NCI-H2029 (cell line): ENCODE results near the gene MAP3K2.

Experiments used
- DNase-seq: peaks from one replicate; lab custom pipeline; 2025; lab: John Stamatoyannopoulos, UW

The MAP3K2 gene

DNA sequence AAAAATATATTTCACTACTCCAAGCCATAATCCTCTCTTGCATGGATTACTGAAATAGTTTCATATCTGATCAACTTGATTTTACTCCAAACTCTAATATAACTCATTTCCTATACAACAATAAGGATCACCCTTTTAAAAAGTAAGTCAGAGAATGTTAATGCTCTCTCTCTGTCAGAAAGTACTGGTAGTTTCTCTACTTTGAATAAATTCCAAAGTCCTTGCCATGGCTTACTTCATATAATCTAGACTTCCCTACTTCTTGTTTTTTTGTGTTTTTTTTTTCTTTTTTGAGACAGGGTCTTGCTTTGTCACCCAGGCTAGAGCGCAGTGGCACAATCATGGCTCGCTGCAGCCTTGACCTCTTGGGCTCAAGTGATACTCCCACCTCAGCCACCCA is 36.2 kb downstream of the MAP3K2 start:
- no peak for DNase-seq

DNA sequence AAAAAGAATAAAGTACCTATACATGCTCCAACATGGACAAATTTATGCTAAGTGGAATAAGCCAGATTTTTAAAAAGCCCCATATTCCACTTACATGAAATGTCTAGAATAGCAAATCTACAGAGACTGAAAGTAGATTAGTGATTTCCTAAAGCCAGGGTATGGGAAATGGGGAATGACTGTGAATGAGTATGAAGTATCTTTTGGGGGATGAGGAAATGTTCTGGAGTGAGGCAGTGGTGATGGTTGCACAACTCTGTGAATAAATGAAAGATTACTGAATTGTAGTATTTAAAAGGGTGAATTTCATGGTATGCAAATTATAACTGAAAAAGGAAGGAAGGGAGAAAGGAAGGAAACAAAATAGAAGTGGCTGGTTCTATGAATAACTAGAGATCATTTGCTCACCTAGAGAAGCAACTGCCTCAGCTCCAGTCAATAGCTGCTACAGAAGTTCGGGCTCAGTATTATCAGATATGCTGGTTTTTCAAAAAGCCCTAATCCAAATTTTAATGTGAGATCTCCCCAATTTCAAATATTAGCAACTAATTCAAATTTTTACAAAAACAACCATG is 39.3 kb downstream of the MAP3K2 start:
- no peak for DNase-seq

DNA sequence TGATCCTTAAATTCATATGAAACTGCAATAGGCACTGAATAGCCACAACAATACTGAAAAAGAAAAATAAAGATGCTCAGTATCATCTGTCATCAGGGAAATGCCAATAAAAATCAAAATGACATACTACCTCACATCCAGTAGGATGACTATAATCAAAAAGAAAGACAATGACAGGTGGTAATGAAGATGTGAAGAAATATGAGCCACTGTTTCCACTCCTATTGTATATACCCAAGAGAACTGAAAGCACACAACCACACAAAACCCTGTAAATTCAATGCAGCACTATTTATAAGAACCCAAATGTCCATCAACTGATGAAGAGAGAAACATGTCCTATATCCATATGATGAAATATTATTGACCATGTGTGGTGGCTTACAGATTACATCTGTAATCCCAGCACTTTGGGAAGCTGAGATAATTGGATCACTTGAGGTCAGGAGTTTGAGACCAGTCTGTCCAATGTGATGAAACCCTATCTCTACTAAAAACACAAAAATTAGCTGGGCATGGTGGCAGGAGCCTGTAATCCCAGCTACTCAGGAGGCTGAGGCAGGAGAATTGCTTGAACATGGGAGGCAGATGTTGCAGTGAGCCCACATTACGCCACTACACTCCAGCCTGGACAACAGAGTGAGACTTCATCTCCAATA is 39.9 kb downstream of the MAP3K2 start:
- no peak for DNase-seq

DNA sequence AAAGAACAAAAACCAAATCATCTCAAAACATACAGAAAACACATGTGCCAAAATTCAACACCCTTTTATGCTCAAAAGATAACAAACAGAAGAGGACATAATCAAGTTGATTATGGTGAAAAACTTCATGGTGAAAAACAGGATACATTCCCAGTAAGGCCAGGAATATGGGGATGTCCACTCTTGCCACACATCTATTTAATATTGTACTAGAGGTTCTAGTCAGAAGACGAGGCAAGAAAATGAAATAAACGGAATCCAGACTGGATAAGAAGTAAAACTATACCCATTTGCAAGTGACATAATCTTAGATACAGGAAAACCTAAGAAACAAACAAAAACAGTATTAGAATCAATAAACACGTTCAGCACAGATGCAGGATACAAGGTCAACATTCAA is 40.8 kb downstream of the MAP3K2 start:
- DNase-seq = no peak

DNA sequence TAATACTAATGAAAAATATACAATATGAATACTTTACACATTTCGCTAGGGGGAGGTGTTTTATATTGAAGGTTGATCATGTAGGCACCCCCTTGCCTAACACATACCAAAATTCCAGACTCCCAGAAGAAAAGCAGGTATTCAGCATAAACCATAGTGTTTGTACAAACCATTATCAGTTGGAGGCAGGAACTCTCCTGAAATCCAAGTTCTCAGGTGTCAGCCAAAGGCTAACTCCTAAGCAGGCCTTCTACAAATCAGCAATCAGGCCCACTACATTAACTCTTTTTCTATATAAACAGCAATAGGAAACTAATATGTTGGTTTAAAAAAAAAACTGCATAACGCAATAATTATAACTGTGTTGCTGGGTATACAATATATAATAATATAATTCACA is 44.5 kb downstream of the MAP3K2 start:
- no peak for DNase-seq

DNA sequence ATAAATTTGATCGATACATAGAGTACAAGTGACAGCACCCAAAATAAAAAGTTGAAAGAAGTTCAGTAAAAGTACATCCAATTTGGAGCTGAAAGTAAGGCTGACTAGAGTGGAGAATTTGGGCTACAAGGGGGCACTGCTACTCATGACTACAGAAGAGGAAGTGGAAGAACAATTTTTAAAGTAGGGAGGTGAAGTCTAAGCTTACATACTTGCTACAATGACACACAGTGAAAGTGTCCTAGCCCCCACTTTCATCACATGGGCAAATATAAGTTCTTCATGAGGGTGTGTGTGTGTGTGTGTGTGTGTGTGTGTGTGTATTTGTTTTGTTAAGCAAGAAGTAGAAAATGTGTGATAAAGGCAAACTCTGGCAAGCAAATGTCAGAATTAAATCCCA is 45.7 kb downstream of the MAP3K2 start:
- no peak for DNase-seq

DNA sequence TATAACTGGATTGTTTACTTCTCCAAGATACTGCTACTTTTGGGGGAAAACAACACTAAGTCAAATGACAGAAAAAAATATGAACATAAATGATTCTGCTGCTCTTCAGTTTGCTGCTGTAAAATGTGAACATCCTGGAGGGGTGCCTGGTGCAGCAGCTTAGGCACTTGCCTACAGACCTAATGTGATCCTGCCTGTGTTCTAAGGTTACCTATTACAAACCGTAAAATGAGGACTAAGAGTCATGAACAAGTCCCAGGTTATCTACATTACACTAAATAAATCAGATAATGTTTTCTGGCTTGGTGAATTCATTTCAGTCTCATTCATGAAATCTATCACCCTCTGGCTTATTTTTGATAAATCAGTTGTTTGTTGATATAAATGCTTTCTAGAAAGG is 55.4 kb downstream of the MAP3K2 start:
- no peak for DNase-seq

DNA sequence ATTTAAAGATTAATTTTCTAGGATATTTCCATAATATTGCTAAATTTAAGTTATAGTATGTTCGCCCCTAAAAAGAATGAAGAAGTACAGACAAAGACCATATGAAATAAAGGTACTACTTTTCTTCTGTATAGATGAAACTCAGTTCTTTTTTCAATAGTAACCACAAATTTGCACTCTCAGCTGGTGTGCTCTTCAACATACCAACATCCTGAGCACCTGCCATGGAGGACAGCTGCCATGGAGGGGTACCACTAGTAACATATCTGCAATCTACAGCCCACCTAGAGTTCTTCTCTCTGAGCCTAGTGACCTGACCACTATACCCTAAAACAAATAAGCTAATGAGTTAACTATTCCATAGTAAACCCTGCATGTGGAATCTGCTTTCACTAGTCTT is 57.0 kb downstream of the MAP3K2 start:
- no peak for DNase-seq

DNA sequence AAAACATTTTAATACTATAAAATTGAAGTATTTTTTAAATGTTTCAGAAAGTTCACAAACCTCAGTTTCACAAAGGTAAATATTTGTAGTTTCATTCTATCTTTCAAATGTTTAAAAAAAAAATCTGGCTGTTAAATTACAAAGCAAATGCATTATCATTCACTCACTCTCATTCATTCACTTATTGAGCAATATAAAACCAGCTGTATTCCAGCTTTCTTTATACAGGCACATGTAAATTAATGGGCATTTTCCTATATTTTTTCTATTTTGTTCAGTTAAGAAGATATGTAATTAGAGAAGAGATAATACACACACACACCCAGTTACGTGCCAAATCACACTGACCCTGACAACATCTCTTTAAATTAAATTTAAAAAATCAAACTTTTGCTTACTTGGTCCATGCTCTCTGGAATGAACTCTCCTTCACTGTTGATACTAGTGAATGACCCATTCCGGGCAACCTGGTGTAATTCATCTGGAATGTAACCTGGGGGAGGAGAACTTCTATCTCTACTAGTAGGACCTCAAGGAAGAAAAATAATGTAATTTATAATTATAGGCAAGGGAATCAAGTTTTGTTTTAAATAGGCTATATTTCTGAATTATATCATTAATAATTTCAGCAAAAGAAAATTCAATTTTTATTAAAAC is 61.4 kb downstream of the MAP3K2 start:
- no peak for DNase-seq

DNA sequence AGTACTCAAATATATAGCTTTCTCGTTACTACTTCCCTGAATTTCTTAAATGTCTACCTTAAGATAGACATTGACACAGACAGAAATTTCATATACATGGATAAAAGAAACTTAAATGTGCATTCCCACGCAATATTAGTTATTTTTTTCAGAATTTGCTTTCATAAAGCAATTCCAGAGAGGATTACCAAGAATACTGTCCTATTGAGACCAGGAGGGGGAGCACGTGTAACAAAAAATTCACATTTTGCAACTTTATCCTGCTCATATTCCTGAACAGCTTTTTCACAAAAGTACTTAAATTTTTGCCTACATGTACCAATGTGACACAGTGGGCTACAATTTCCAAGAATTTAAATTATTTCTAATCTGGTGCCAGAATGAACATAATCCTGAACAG is 63.1 kb downstream of the MAP3K2 start:
- DNase-seq = no peak

DNA sequence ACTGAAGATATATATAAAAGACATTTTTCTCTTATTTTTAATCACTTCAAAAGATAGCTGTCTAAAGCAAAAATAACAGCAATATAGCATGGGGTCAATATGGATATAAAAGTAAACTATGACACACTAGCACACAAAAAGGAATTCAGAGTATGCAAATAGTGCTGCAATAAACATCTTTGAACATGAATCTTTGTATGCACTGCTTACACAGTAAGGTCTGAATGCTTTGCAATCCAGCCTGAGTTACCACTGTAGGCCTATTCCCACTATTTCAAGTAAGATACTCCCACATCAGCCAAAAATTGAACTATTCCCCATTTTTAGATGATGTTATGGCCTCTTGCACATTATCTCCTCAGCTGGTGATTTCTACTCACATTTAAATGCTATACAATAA is 66.5 kb downstream of the MAP3K2 start:
- no peak for DNase-seq

DNA sequence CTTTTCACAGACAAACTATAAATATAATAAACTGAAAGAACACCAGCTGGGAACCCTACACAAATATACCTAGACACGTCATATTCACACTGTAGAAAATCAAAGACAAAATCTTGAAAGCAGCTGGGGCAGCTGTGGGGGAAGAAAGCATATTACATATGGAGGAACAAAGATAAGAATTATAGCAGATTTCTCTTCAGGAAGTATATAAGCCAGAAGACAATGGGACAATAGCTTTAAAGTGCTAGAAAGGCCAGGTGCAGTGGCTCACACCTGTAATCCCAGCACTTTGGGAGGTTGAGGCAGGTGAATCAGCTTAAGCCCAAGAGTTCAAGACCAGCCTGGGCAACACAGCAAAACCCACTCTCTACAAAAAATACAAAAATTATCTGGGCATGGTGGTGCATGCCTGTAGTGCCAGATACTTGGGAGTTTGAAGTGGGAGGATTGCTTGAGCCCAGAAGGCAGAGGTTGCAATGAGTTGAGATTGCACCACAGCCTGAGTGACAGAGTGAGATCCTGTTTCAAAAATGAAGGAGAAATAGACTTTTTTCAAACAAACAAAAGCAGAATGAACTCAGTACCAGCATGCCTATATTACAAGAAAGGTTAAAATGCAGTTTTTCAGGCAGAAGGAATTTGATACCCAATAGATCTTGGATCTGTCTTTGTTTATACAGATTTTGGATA is 67.0 kb downstream of the MAP3K2 start:
- no peak for DNase-seq

DNA sequence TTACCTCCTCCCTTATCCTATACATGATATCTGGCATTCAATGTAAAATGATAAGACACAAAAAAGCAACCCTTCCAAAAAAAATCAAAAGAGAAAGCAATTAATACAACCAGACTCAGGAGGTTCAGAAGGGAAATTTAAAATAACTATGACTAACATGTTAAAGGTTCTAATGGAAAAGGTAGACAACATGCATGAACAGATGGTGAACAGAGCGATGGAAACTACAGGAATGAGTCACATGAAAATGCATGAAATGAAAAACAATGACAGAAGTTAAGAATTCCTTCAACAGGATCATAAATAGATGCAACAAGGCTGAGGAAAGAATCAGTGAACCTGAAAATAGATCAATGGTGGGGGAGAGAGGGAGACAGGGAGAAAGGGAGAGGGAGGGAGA is 67.7 kb downstream of the MAP3K2 start:
- DNase-seq = no peak

DNA sequence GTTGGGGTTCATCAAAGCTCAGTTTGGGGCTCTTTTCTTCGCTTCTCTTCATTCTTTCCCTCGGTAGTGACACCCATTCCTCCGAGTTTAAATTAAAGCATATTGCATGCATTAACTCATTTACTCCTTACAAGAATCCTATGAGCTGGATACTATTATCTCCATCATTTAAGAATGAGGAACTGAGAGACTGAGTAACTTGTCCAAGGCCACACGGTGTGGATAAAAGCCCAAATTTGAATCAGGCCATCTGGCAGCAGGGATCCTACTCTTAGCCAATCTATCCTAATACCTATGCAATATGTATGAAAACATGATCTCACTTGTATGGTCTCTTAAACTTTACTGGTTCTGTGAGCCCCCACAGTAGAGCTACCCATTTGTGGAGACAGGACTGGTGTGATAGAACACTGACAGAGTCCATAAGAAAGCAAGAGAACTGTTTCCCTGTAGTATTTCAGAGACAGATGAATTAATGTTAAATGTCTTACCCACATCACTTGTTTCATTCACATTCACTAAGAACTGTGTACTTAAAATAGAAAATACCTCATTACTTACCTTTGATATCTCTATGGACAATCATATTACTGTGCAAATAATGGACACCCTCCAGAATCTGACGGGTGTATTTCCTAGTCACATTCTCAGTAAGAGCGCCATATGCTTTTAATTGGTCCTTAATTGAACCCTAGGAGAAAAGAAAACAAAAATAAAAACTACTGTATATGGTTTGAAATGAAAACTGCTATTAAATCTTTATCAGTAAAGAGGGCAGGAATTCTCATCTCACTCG is 73.4 kb downstream of the MAP3K2 start:
- peak; percentile 64 for DNase-seq

DNA sequence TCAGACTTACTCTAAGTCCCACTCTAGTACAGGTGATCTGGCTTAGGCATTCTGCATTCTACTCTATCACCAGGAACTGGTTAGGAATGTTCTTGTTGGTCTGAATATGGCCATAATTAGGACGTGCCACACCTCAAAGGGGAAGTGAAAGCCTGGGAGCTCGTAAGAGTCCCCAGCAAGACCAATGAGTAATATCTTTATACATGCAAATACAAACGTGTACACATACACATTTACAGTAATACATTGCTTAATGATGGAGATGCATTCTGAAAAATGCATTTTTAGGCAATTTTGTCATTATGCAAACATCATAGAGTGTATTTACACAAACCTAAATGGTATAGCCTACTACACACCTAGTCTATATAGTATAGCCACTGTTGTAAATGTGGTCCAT is 74.4 kb downstream of the MAP3K2 start:
- no peak for DNase-seq

DNA sequence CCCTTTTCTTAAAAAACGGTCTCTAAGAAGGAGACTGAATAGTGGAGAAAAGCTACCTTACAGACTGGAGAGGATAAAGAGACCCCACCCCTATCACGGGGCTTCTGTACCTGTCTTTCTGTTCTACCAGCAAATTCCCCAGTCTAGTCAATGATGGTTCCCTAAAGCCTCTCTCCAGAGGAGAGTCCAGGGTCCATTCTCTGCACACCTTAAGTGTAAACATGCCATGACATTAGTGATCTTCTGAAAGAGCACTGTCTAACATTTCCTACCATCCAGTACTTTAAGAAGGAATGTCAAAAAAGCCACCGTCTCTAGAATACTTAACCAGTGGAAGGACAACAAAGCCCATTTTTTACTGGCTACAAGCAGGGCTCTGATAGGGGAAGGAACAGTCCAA is 76.8 kb downstream of the MAP3K2 start:
- DNase-seq = no peak

DNA sequence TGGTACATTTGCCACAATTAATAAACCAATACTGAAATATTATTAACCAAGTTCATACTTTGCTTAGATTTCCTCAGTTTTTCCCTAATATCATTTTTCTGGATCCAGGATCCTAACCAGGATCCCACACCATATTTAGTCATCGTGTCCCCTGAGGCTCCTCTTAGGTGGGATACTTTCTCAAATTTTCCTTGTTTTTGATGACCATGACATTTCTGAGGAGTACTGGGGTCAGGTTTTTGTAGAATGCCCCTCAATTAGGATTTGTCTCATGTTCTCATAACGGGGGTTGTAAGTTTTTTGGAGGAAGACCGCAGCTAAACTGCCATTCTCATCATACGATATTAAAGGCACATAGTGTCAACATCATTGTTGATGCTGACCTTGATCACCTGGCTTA is 78.3 kb downstream of the MAP3K2 start:
- no peak for DNase-seq

DNA sequence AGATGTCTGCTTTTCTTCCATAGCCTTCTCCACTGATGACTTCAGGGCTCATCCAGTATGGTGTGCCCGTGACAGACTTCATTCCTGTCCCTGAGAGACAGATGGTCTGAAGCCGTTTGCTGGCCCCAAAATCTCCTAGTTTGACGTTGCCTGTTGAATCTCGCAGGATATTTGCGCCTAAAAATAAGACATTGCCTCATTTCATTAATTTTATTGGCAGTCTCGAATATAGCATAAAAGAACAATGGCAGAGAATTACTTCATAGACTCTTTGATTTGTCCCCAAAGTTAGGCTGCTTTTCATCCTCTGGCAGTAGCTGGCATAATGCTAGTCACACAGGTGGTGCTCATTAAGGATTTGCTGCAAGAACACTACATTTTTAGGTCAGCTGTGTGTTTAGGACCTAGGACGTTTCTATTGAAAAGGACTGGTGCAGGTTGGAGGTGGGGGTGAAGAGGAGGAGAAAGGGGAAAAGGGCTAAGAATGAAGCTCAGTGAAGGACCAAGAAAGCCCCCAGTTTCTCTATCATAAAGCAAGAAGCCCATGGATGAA is 79.1 kb downstream of the MAP3K2 start:
- DNase-seq = no peak

DNA sequence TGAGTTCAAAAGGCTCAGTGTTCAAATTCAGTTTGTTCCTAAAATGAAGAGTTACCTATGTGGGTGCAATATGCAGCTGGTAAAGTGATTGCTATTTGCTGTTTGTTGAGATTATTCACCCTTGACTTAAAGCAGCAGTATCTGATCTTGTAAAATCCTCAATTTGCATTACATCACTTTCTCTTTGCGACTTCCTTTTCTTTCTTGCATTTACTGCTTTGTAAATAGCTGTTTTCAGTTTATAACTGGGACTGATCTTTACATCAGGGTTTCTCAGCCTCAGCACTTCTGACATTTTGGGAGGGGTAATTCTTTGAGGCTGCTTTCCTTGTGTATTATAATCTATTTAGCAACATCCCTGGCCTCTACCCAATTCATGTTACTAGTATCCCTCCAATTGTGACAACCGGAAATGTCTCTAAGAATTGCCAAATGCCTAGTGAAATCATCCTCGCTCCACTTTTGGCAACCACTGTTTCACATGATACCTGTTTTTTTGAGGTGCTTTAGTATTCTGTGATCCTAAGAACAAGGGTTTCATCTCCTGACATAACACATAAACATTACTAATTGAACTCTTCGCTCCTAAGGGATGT is 81.7 kb downstream of the MAP3K2 start:
- no peak for DNase-seq

DNA sequence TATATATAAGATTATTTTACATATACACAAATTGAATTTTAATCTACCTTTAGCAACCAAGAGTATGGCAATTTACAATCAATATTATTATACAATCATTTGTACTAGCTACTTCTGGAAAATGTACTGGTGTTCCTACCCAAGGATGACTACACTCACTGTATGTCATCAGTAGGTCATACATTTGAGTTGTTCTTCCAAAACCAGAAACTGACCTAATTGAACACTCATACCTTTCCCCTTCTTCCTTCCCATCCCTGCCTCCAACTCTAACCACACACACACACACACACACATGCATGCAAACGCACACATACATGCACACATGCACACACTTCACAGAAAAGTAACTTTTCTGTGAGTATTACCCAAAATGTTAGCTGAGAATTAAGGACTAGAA is 85.6 kb downstream of the MAP3K2 start:
- DNase-seq = no peak

DNA sequence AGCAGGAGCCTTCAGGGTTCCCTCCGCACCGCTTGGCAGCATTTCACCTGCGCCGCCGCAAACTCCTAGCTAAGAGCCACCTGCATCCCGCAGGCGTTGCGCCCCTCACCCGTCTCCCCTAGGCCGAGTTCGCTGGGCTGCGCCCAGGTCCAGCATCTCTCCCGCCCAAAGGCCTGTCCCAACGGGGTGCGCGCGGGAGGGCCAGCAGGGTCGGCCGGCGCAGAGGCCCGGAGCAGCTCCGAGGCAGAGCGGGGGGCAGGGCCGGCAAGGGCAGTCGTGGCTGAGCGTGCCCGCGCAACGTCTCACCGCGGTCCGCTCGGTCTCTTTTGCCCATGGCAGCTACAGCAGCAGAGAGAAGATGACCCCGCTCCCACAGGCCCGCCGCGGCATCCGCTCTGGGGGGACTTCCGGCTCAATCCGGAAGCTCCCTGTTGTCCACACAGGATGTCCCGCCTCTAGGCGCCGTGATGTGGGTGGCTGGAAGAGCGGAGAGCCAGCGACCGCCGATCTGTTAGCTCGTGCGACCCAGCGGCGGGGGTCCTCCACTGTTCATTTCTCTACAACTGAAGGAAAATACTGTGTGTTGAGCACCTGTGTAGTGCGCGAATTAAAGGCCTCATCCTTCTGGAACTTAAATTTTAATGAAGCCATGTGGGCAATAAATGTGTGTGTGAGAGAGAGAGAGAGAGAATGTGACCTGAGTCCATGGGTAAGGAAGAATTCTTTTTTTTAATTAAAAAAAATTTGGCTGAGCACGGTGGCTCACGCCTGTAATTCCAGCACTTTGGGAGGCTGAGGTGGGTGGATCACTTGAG is 93.8 kb downstream of the MAP3K2 start, which contains the start of gene ERCC3:
TSS of gene ERCC3 (minus strand) at position 397 of the 815 bp plus-strand sequence. CDS start at position 334, 63 bp downstream.
- peak; percentile 79 for DNase-seq
